Tibial artery (tissue), 4 donors: ENCODE data around the gene TSPO.
A peak's percentile ranks its signal among the peaks of the same experiment; 100 is the strongest.

Experiments used
- DNase-seq, 2 donors: peaks; one replicate each; pipeline ENCODE4 v3.0.0-alpha.2; 2019
- H3K27ac ChIP-seq, 2 donors: fragments of 200-600 bp; sonication (generic) in 1 of 2; 1 replicate in 1 of 2; 2 replicates in 1 of 2; pipeline ENCODE4 v1.5.1; 2018 to 2019; ENCODE audit warnings: mild to moderate bottlenecking in 1 of 2
- H3K27me3 ChIP-seq, 2 donors: fragments of 200-600 bp; sonication (generic) in 1 of 2; one replicate each; pipeline versions ENCODE4 v1.5.1 to v1.6.0; 2016 to 2019
- H3K36me3 ChIP-seq, 3 donors: fragments of 200-600 bp; sonication (generic) in 2 of 3; one replicate each; pipeline ENCODE4 v1.5.1; 2016 to 2019; ENCODE audit warnings: mild to moderate bottlenecking in 2 of 3
- H3K4me1 ChIP-seq, 4 donors: fragments of 200-600 bp; sonication (generic) in 2 of 4; 1 replicate in 3 of 4; 2 replicates in 1 of 4; pipeline ENCODE4 v1.5.1; 2016 to 2019
- H3K4me3 ChIP-seq, 2 donors: fragments of 200-600 bp; sonication (generic) in 1 of 2; 1 replicate in 1 of 2; 2 replicates in 1 of 2; pipeline ENCODE4 v1.5.1; 2018 to 2019; ENCODE audit warnings: mild to moderate bottlenecking in 2 of 2
- H3K9me3 ChIP-seq, 3 donors: fragments of 200-600 bp; sonication (generic) in 1 of 3; one replicate each; pipeline ENCODE4 v1.5.1; 2016 to 2019
- intact Hi-C: fragments of 100-400 bp; cut with DNase I; formaldehyde crosslinking; loops from one replicate; pipeline ENCODE4 v1.15.0; 2023; ENCODE audit warnings: low total_unique reads
- TF ChIP-seq, protein P1 (sequence below), 2 experiments: fragments of 200-600 bp in 1 of 2; fragments of 450-650 bp in 1 of 2; IDR thresholded peaks; one replicate each; pipeline ENCODE4 v1.5.1; 2017 to 2019; ENCODE audit warnings: antibody characterized with exemption in 2 of 2, mild to moderate bottlenecking in 1 of 2, moderate library complexity in 1 of 2

TSPO gene

DNA sequence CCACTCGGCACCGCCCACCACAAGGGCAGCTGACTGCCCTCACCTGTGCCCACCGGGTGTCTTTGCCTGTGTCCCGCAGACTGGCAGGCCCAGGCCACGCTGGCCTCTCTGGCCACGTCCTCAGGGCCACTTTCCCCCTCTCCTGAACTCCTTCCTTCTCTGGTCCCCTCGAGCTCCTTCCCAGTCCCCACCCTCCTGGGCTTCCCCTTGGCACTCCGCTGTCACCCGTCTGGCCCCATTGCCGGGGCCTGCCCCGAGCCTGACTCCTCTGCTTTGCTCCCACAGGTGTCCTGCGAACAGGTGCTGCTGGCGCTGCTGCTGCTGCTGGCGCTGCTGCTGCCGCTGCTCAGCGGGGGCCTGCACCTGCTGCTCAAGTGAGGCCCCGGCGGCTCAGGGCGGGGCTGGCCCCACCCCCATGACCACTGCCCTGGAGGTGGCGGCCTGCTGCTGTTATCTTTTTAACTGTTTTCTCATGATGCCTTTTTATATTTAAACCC, 22.4 kb upstream of the TSPO start:
- no peaks in the 10 kb centered on the region for H3K27me3 ChIP-seq
- no peak for DNase-seq
- intact Hi-C loops: no loop called here

DNA sequence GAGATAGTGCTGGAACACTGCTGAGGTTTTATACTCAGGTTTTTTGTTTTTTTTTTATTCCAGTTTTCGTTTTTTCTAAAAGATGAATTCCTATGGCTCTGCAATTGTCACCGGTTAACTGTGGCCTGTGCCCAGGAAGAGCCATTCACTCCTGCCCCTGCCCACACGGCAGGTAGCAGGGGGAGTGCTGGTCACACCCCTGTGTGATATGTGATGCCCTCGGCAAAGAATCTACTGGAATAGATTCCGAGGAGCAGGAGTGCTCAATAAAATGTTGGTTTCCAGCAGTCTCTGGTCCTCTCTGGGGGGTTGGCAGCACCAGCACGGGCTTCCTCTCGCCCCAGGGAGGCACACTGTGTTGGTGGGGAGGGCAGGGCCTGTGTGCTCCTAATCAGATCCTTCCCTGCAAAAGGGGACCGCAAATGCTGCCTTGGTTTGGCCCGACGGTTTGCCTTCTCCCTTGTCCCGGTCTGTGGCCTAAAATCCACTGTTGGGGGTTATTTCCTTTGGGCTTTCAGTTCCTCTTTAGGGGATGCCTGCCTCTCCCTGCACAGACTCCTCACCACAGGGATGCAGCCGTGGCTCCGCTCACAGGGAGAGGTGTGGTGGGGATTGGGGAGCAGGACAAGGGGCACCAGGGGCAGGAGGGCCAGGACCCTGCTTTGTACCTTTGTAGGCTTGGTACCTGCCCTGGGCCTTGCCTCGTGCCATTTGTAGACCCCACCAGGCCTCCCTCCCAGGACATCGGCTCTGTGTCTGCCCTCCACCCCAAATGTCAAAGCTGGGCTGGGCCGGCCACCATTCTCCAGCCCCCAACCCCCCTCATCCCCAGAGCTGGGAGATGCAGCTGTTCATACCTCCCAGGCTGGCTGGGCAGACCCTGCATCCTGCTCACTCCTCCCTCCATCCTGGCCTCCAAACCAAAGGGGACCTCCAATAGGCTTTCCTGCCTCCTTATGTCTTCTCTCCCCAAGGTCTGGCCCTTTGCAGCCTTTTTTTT, 21.6 kb upstream of the TSPO start:
- no peak overlapping the region for H3K4me3 ChIP-seq
- H3K36me3 ChIP-seq: peaks cover 0 to 37% (median 15%) of the 10 kb centered on the region in 3 donors
- intact Hi-C loops: no loop called here
- H3K9me3 ChIP-seq: no peaks in the 10 kb centered on the region
- DNase-seq: no peak
- peaks cover 0 to 18% (median 14%) of the 10 kb centered on the region in 4 donors for H3K4me1 ChIP-seq
- TF ChIP-seq, protein P1, sequence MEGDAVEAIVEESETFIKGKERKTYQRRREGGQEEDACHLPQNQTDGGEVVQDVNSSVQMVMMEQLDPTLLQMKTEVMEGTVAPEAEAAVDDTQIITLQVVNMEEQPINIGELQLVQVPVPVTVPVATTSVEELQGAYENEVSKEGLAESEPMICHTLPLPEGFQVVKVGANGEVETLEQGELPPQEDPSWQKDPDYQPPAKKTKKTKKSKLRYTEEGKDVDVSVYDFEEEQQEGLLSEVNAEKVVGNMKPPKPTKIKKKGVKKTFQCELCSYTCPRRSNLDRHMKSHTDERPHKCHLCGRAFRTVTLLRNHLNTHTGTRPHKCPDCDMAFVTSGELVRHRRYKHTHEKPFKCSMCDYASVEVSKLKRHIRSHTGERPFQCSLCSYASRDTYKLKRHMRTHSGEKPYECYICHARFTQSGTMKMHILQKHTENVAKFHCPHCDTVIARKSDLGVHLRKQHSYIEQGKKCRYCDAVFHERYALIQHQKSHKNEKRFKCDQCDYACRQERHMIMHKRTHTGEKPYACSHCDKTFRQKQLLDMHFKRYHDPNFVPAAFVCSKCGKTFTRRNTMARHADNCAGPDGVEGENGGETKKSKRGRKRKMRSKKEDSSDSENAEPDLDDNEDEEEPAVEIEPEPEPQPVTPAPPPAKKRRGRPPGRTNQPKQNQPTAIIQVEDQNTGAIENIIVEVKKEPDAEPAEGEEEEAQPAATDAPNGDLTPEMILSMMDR (IDR thresholded peaks at IDR 0.05): no peak
- no peak overlapping the region for H3K27ac ChIP-seq
- no peaks in the 10 kb centered on the region for H3K27me3 ChIP-seq

More for the DNA sequence above, 22.4 kb upstream of the TSPO start:
- no peak overlapping the region for H3K4me3 ChIP-seq
- H3K4me1 ChIP-seq: peaks cover 0 to 18% (median 14%) of the 10 kb centered on the region in 4 donors
- peaks cover 0 to 29% (median 9%) of the 10 kb centered on the region in 3 donors for H3K36me3 ChIP-seq
- no peak overlapping the region for H3K27ac ChIP-seq
- TF ChIP-seq, protein P1 (IDR thresholded peaks at IDR 0.05): no peak
- H3K9me3 ChIP-seq: no peaks in the 10 kb centered on the region

DNA sequence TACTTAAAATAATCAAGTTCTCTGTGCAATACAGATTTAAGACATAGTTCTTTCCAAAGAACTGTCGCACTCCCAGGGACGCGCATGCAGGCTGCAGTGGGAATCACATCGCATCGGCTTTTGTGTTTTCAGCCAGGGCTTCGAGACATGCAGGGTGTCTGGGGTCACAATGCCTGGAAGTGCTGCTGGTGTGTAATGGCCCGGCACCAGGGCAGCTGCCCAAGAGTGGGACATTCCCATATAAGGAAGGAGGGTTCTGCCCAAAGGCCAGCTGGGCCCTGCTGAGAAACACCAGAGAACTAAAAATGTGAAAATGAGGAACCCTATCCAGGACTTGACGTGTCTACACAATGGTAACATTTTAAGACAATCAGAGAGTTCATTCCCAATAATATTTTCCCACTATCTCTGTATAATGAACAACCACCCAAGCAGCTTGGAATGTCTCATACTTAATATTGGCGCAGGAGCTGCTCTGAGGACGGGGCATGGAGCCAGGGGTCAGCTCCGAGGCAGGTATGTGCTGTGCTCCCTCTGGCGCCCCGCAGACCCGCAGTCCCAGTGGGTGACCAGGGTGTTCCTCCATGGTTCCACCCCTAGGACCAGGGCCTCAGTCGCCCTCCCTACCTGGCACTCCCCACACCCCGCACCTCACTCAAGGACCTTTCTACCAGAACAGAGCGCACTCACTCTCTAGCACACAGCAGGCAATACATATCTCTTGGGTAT, 19.4 kb upstream of the TSPO start:
- H3K36me3 ChIP-seq: peaks cover 2 to 59% (median 31%) of the 10 kb centered on the region in 3 donors
- peak; percentile 57 to 83 for DNase-seq
- no peak overlapping the region for H3K4me3 ChIP-seq
- no peaks in the 10 kb centered on the region for H3K9me3 ChIP-seq
- peak overlapping the region; percentile 46 to 79 for H3K27ac ChIP-seq
- intact Hi-C loops: no loop called here
- TF ChIP-seq, protein P1 (IDR thresholded peaks at IDR 0.05): no peak
- no peaks in the 10 kb centered on the region for H3K27me3 ChIP-seq
- H3K4me1 ChIP-seq: peaks cover 0 to 18% (median 14%) of the 10 kb centered on the region in 4 donors

DNA sequence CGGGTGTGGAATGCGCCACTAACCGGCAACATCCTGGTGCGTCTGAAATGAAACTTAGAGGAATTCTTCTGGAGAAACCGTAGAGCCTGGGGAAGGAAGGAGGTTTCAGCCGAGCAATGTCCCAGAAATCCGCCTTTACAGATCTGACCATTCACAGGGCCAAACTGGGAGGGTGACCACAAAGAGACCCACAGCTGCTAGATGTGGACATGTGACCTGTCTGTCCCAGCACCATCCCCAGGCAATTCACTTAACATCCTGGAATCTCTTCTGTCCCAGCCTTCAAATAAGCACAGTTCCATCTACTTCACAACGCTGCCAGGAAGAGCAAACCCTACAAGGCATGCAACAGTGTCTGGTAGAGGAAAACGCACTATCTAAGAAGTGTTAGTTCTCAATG, 18.0 kb upstream of the TSPO start:
- Histone ChIP-seq H3K4me3 (no peak overlapping the region), H3K9me3 (no peaks in the 10 kb centered on the region), H3K36me3 (peaks cover 11 to 74% (median 43%) of the 10 kb centered on the region in 3 donors), H3K4me1 (peaks cover 0 to 18% (median 14%) of the 10 kb centered on the region in 4 donors), H3K27ac (no peak overlapping the region), H3K27me3 (no peaks in the 10 kb centered on the region)
- intact Hi-C loops: no loop called here
- TF ChIP-seq, protein P1 (IDR thresholded peaks at IDR 0.05): no peak
- DNase-seq: no peak

DNA sequence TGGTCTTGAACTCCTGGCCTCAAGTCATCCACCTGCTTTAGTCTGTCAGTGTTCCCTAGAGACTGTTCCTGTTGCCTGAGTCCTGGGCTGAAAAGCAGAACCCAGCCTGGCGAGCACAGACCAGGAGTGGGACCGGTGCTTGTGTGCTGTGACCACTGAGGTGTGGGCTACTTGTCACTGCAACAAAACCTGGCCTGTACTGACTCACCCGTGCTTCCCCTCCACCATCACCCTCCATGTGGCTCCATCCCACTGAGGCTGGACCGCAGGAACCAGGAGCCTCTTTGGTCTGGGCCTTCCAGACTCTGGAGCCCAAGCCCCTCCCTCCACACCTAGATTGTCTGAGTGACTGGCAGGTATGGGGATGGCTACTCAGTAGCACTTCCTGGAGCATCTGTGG, 16.8 kb upstream of the TSPO start:
- DNase-seq: no peak
- H3K9me3 ChIP-seq: no peaks in the 10 kb centered on the region
- H3K4me3 ChIP-seq: no peak overlapping the region
- H3K36me3 ChIP-seq: peaks cover 14 to 85% (median 53%) of the 10 kb centered on the region in 3 donors
- H3K27me3 ChIP-seq: no peaks in the 10 kb centered on the region
- TF ChIP-seq, protein P1 (IDR thresholded peaks at IDR 0.05): no peak
- H3K4me1 ChIP-seq: peaks cover 0 to 18% (median 14%) of the 10 kb centered on the region in 4 donors
- intact Hi-C loops: no loop called here
- no peak overlapping the region for H3K27ac ChIP-seq
